GM18511 (cell line): Measurements from ENCODE around the gene PUM1.
"Not testable (repeated sequence)": the region's sequence is repeated elsewhere in the genome, so short reads cannot be mapped to it uniquely, and the experiment has no call there.

Experiments used
- ATAC-seq: cut with Tn5 transposase; IDR thresholded peaks from one replicate; pipeline ENCODE4 v1.9.1; 2021; ENCODE audit warnings: mild to moderate bottlenecking, moderate library complexity; ENCODE audit not compliant: unreplicated experiment

PUM1 gene

DNA sequence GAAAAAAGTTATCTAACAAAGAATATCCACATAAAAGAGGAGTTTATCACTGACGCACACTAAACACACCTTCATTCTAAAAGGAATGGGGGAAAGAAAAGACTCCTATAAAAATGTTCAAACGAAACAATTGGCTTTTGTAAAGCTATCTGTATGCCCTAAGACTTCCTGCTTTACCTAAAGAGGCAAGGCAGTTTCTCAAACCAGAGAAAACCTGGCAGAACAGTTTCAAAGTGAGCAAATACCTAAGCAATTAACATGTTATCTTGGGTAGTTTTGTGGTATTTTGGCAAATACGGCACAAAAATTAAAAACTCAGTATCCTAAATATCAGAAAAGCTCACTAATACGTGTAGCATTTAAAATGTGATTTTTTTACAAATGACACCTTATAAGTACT lies 1.9 kb downstream of the PUM1 start:
- no peak for ATAC-seq

DNA sequence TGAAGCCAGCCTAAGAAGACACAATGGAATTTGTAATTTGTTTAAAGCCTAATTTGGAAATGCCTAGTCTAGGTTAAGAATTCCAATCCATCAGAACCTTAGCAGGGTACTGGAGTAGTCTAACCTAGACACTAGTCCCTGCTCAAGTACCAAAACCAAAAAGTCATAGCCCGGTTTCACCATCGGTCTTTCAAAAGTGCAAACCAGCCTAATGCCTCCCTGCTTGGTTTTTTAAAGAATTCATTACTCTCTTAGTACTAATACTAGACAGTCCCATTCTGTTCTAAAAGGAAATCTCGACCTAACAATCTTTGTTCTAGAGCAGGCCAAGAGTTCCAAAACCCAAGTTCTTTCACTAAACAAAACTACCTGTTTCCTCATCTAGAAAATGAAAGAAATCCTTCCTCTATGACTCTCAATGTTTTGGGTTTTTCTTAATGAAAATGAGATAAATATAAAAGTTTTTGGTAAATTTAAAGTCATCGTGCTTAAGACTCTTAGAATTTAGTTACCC lies 2.6 kb downstream of the PUM1 start:
- no peak for ATAC-seq

DNA sequence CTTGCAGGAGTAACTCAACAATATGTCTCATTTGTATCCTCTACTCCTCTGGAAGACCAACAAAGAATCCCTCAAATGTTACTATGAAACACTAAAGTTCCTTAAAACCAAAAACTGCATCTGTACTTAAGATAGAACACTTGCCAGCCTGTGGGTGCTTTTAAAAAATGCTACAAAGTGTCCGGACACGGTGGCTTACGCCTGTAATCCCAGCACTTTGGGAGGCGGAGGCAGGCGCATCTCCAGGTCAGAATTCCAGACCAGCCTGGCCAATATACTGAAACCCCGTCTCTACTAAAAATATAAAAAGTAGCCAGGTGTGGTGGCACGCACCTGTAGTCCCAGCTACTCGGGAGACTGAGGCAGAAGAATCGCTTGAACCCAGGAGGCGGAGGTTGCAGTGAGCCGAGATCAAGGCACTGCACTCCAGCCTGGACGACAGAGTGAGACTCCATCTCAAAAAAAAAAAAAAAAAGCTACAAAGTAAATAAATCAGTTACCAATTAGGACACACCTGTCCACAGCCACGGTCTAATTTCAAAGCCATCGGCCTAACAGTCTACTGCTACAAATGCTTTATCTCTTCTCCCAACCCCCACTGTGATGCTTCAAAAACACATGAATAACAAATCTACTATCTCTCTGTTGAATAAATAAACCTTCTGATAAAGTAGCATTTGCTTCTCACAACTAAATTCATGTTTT lies 3.2 kb downstream of the PUM1 start:
- not testable (repeated sequence) for ATAC-seq

DNA sequence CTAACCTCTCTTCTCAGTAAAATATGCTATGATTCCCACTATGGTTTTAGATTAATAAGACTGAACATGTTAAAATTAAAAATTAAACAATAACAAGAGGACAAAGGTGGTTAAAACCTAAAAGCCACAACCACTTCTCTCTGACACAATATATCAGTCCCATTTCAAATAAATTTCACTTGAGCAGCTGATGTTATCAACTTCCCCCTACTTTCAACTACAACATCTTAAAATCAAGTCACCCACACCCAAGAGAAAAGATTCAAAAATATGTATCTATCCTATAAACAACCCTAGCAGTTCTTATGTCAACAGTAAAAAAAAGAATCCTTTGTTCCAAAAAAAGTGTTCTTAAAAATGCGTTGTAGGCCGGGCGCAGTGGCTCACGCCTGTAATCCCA lies 7.5 kb downstream of the PUM1 start:
- no peak for ATAC-seq

DNA sequence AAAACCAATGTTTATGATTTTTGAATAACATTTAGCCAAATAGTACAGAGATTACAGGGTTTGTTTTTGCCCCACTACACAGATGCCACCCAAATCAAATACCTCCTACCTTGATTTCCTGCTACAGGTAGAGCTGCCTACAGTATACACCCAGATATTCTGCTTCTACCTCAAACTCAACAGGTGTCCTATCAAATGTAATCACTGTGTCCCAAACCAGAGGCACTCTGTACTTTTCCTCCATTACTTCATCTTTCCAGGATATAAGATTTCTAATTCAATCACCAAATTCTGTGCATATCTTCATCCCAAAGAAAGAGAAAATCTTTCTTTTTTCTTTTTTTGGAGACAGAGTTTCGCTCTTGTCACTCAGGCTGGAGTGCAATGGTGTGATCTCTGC lies 9.6 kb downstream of the PUM1 start:
- ATAC-seq, result no peak

DNA sequence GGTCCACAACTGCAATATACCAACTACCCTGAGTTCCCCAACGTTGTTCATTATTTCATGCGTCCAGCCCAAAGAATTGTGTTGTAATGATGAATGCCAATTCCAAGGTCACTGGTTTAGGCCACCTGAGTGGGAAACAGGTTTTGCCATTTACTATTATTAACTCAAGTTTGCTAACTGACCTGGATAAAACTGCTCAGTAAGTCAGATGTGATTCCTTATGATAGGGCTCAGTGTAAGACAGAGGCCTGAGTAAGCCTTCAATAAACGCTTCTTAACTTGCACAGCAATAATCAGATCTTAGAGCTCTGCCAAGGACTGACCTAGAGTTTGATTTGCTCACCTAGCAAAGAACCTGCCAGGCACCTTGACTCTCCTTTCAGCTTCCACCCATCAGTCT lies 10.0 kb downstream of the PUM1 start:
- ATAC-seq, result no peak

DNA sequence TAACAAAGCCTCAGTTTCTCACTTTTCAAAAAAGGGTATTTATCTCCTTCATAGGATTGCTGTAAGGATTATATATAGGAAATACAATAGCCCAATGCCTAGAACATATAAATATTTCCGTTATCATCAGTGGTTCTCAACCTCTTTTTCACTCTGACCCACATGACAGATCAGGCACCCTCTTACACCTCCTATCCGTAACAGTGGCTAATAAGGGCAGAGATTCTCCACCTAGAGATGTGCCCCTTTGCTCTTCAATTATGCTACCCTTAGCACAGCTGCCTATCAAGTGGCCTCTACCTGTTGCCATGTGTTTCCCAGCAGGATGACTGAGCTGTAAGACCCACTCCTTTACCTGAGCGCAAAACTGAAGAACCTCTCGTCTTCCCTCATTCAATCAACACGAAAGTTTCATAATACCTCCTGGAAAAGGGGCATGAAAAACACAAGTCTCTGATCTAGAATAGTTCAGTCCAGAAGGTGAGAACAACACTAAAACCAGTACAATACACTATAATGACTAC lies 10.5 kb downstream of the PUM1 start:
- no peak for ATAC-seq

DNA sequence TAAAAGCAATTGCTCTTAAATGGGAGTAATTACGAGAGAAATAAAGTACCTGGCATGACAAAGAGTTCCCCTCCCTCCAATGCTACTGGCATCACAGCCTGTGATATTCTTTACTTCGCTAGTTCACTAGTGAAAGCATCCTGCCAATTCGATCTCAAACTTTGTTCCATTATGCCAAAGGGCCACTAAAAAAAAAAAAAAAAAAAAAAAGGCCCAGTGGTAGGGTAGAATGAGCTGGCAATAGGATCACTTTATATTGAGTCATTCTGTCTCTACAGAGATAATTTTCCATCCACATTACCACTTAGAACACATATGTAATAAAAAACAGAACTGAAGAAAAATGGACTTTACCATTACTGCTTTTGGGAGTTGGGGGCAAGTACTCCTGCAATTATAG lies 11.2 kb downstream of the PUM1 start:
- no peak for ATAC-seq

DNA sequence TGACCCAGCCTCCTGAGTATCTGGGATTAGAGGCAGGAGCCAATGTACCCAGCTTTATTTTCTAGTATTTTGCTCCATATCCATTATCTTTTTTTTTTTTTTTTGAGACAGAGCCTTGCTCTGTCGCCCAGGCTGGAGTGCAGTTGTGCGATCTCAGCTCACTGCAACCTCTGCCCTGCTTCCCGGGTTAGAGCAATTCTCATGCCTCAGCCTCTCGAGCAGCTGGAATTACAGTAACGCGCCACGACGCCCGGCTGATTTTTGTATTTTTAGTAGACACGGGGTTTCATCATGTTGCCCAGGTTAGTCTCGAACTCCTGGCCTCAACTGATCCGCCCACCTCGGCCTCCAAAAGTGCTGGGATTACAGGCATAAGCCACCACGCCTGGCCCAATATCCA lies 12.9 kb downstream of the PUM1 start:
- not testable (repeated sequence) for ATAC-seq

DNA sequence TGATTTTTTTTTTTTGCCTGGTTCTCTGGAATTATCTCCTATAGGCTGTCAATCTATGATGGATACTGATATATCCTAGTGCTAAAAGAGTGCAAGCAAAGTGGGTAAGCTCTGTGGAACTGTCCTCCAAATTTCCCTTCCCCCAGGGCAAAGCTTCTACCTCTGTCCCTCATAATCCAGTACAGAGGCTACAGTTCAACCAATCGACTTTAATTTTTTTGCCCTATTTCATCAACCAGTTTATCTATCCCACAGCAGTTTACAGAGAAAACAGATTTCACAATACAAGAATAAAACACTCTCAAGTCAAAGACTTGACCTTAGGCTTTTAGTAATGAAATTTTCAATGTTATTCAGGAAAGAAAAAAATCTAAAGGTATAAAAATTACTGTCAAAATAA lies 13.9 kb downstream of the PUM1 start:
- ATAC-seq, result no peak

DNA sequence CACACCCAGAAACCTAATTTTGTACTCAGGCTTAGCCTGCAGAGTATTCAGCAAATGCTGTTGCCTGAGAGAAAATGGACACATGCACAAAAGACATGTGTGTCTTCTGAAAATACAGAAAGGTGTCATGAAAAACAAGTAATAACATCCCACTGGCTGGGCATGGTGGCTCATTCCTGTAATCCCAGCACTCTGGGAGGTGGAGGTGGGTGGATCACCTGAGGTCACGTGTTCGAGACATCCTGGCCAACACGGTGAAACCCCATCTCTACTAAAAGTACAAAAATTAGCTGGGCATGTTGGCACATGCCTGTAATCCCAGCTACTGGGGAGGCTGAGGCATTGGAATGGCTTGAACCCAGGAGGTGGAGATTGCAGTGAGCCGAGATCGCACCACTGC lies 18.0 kb downstream of the PUM1 start:
- ATAC-seq, result not testable (repeated sequence)

DNA sequence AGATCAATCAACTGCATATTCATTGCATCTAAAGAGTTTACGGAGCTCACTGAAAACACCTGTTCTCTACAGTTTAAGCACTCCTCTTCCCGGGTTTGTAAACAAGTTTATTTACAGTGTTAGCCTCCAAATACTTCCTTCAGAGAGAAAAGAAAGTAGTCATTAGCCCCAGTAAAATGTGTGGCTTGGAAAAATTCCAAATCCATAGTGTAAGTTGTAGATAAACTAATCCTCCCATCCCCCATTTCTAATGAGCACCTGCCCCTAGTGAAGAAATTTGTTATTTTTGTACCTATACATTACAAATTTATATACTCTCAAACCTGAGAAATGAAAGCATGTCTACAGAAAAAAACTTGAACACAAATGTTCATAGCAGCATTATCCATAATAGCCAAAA lies 21.9 kb downstream of the PUM1 start:
- ATAC-seq, result no peak

DNA sequence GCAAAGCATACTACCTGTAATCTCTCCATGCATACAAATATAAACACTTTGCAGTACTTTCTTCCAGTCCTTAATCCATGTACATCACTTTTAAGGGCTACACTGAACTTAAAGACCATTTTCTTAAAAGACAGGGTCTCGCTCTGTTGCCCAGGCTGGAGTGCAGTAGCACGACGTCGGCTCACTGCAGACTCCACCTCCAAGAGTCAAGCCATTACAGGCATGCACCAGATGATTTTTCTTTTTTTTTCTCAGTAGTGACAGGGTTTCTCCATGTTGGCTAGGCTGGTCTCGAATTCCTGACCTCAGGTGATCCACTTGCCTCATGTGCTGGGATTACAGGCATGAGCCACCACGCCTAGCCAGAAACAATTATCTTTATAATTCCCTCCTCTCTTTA lies 22.9 kb downstream of the PUM1 start:
- no peak for ATAC-seq

DNA sequence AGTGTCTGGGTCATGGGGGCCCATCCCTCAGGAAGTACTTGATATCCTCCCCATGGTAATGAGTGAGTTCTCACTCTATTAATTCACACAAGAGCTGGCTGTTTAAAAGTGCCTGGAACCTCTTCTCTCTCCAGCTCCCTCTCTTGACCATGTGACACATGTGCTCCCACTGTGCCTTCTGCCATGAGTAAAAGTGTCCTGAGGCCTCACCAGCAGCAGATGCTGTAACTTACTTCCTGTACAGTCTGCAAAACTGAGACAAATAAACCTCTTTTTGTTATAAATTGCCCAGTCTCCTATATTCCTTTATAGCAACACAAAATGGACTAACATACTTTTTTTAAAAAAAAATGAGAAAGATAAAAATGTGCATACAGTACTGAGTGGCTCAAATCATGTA lies 24.0 kb downstream of the PUM1 start:
- ATAC-seq, result no peak

DNA sequence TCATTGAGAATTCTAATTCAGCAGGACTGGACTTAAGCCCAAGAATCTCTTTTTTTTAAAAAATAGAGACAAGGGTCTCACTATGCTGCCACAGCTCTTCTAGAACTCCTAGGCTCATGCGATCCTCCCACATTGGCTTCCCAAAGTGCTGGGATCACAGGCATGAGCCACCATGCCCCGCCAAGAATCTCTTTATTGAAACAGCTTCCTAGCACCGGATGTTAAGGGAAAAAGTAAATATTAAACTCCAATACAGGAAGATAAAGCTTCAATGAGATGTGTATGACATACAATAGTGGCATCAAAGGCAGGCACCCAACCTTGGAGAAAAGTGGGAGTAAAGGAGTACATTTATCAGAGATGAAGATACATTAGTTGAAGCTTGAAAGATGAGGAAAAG lies 25.5 kb downstream of the PUM1 start:
- no peak for ATAC-seq

DNA sequence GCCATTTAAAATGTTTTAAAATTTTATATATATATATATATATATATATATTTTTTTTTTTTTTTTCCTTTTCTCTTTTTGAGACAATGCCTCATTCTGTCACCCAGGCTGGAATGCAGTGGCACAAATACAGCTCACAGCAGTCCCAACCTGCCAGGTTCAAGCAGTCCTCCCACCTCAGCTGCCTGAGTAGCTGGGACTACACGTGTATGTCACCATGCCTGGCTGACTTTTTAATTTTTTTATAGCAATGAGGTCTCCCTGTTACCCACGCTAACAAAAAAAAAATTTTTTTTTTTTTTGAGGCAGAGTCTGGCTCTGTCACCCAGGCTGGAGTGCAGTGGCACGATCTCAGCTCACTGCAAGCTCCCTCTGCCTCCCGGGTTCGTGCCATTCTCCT lies 26.6 kb downstream of the PUM1 start:
- ATAC-seq, result not testable (repeated sequence)

DNA sequence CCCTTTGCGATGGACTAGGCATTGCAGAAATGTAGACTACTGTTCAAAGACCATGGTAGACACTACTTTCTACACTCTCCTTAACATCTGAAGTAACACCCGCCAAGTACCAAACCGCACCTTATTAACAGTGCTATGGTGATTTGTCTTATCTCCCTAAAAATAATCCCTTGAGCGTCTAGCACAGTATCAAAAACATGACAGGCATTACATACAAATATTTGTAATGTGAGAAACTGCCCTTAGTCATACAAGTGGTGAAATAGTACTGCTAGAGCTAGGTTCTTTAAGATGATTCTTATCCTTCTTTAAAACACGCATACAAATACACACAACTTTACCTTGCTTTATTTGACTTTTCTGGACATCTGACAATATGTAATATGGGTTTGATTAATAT lies 27.2 kb downstream of the PUM1 start:
- no peak for ATAC-seq

DNA sequence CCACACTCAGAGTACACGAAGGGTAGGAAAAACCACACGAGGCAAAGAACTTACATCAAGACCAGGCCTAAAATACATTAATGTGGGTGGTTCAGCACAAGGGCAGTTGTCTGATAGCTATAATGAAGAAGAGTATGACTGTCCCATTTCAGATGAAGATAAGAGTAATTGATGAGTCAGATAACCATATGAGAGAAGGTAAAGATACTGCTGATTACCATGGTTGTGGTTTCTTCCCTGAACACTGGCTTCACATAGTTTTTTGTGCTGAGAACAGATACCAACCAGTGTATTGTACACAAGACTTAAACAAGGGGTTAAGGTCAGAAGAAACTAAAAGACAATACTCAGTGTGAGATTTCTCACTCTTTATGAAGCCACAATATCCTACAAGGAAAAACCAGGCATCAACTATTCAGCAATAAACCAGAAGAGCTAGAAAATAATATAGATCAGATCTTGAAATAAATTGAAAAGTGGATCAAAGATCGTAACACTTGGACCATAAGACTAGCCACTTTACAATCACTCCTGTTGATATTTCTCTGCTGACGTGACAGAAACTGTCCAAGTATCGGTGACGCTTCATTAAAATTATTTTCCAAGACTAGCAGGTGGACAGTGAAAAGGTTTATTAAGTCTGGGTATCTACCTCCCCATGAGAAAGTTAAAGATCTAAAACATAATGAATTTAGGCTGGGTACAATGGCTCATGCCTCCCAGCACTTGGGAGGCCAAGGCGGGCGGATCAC lies 28.6 kb downstream of the PUM1 start:
- no peak for ATAC-seq

DNA sequence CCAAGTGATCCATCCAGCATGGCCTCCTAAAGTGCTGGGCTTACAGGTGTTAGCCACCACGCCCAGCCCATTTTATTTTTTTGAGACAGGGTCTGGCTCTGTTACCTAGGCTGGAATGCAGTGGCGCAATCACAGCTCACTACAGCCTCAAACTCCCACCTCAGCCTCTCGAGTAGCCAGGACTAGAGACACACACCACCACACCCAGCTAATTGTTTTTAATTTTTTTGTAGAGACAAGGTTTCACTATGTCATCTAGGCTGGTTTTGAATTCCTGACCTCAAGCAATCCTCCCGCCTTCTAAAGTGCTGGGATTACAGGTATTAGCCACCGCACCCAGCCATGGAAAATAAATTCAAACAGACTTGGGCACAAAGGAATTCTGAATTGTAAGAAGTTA lies 31.9 kb downstream of the PUM1 start:
- ATAC-seq, result no peak

DNA sequence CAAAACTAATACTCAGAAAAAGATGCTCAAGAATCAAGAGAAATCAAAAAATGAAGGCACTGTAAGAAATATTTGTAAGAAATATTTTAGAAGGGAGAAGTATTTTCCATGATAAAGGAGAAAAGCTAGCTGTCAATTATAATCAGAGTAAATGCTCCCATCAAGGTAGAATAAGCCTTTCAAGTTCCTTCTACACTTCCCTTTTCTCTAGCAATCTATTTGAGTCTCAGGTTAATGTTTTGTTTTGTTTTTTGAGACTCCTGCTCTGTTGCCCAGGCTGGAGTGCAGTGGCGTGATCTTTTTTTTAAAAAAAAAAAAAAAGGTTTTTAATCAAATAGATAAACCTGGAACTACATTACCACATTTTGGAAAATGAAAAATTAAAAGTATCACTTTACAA lies 33.3 kb downstream of the PUM1 start:
- no peak for ATAC-seq

DNA sequence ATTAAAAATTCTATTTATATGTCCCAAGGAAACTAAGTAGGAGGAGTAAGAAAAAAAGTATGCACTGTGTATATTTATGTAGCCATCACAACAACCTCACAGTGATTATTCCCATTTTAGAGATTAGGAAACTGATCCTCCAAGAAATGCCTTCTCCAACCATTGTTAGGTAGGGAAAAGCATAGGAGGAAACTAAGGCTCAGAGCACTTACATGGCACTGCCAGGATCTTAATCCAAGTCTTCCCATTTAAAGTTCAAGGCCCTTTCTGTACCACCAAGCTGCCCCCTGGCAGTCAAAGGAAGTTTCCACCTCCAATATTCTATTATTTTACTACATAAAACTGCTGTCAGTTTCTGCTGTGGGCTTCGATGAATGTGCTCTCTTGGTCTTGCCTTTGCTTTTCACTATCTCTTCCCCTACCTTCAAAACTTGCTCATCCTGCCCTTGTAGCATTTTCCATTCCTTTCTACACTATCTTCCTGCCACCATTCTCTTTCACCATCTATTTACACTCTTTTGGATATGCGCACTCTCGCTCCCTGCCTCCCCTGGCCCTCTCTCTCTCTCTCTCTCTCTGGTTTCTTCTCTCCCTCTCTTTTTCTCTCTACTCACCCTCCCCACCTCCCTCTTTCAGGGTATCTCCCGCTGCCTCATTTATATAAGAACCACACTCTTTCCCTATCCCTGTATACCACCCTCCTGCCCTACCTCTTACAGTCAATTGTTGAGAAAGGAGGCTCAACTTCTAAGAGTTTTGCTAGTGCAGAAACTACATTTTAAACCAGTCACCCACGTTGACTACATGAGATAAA lies 34.0 kb downstream of the PUM1 start:
- ATAC-seq, result no peak
